B cell (primary cell): Measurements from ENCODE around the gene CDC42EP4.

ENCODE experiments used
- CTCF ChIP-seq: fragments of 200-600 bp; IDR thresholded peaks from one replicate; pipeline ENCODE4 v1.8.0; 2022; ENCODE audit warnings: antibody characterized with exemption, mild to moderate bottlenecking
- EZH2 ChIP-seq: IDR thresholded peaks from 2 replicates; pipeline ENCODE4 v1.6.1; 2012; ENCODE audit warnings: borderline replicate concordance, low read depth, mild to moderate bottlenecking, moderate library complexity, low read length; ENCODE audit not compliant: insufficient read depth, poor library complexity, severe bottlenecking

GRCh38 chr17:73343739-73344454 is 32.1 kb upstream of the CDC42EP4 start:
- TF ChIP-seq CTCF, result no peak
- TF ChIP-seq EZH2, result no peak
